Stimulated activated naive CD8-positive, alpha-beta T cell treated with anti-CD3 and anti-CD28 coated beads, Interleukin-15, amount 100 ng/mL, for 72 hours (primary cell): ENCODE measurements around the gene CDH11.

Experiments used
- ATAC-seq: fragments of 150-1000 bp; cut with Tn5 transposase; 2 replicates; pipeline ENCODE4 v1.10.0; 2021; ENCODE audit warnings: mild to moderate bottlenecking, moderate library complexity
- DNase-seq, 2 donors: peaks; one replicate each; pipeline ENCODE4 v3.0.0; 2021 to 2022
- H3K27ac Mint-ChIP-seq, 2 donors: one replicate each; pipeline ENCODE4 v1.8.0; 2022; ENCODE audit warnings: mild to moderate bottlenecking in 2 of 2, mixed read lengths in 2 of 2, moderate library complexity in 2 of 2
- H3K27me3 Mint-ChIP-seq: one replicate; pipeline ENCODE4 v1.8.0; 2022; ENCODE audit warnings: mixed read lengths
- H3K4me1 Mint-ChIP-seq: one replicate; pipeline ENCODE4 v1.8.0; 2022; ENCODE audit warnings: mild to moderate bottlenecking, mixed read lengths
- H3K4me3 Mint-ChIP-seq, 2 donors: one replicate each; pipeline ENCODE4 v1.8.0; 2022; ENCODE audit warnings: mild to moderate bottlenecking in 2 of 2, mixed read lengths in 2 of 2, moderate library complexity in 1 of 2
- H3K9me3 Mint-ChIP-seq, 2 donors: one replicate each; pipeline ENCODE4 v1.8.0; 2022; ENCODE audit warnings: mixed read lengths in 2 of 2

Gene CDH11

DNA sequence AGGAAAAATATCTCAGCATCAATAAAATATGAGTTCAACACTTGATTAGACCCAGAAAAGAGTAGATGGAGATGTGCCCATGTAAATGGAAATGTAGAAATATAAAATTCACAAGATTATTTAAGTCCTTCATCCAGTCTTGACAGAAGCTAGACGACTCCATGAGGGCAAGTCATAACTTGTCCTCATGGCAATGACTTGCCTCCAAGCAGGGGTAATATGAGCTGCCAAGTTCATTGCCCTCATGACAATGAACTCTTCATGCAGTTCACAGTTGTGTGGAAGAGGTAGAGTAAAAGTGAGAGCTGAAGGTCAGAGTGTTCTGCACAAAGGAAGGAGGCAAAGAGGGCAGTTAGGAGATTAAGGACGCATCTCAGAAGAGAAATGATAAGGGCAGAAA, 22.3 kb downstream of the CDH11 start:
- ATAC-seq (no peak), DNase-seq (no peak)
- H3K9me3 Mint-ChIP-seq: peaks cover 0 to 7% of the 10 kb centered on the region in 2 donors
- no peaks in the 10 kb centered on the region for H3K27me3 Mint-ChIP-seq
- no peaks in the 10 kb centered on the region for H3K4me1 Mint-ChIP-seq
- H3K4me3 Mint-ChIP-seq: no peak overlapping the region
- H3K27ac Mint-ChIP-seq: peak overlapping the region in 1 of 2 donors; percentile 17

DNA sequence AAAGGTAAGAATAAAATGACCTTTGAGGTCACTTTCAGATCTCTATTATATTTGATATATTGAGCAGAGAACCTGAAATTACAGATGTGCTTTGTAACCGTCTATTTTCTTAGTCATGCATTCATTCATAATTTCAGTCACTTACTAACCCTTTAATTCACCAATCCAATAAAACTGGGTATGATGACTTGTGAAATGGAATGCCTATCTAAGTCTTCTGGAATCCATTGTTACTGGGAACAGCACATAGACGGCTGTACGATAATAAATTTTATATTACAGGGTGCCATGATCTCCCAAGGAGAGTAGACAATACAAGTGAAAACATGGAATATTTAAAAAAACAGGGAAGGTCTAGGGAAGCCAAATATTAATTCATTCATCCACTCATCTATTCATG, 22.9 kb downstream of the CDH11 start:
- no peak overlapping the region for H3K4me3 Mint-ChIP-seq
- DNase-seq (no peak), ATAC-seq (no peak)
- no peak overlapping the region for H3K27ac Mint-ChIP-seq
- H3K27me3 Mint-ChIP-seq: no peaks in the 10 kb centered on the region
- H3K4me1 Mint-ChIP-seq: no peaks in the 10 kb centered on the region
- peaks cover 0 to 7% of the 10 kb centered on the region in 2 donors for H3K9me3 Mint-ChIP-seq

DNA sequence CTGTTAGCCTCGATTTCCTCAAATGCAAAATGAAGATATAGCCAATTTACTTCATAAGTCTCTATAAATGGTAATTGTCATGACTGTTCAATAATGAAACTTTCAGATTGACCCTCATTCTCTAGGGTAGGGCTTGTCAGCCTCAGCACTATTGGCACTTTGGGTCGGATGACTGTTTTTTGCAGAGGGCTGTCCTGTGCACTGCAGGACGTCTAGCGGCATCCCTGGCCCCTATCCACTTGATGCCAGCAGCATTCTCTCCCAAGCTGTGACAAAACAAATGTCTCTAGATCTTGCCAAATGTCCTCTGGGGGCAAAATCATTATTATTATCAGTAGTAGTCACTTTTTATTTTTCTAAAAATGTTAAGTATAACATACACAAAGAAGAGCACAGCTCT, 24.6 kb downstream of the CDH11 start:
- no peak overlapping the region for H3K27ac Mint-ChIP-seq
- H3K4me3 Mint-ChIP-seq: no peak overlapping the region
- H3K9me3 Mint-ChIP-seq: peaks cover 0 to 7% of the 10 kb centered on the region in 2 donors
- DNase-seq (no peak), ATAC-seq (no peak)
- no peaks in the 10 kb centered on the region for H3K4me1 Mint-ChIP-seq
- H3K27me3 Mint-ChIP-seq: no peaks in the 10 kb centered on the region

DNA sequence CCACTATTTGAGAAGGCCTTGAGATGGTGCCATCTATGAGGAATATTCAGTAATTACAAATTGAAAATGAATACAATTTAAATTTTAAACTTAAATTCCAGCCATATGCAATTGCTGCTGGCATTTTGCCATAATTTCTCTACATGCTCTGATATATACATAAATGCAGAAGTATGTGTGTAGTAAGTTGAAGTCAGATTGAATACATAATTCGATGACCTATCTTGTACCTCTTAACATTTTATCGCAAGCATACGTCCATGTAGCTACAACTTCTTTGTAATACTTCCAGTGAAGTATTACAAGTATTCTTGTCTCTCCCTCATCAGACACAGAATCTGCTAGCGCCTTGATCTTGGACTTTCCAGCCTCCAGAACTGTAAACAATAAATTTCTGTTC, 26.0 kb downstream of the CDH11 start:
- peaks cover 0 to 7% of the 10 kb centered on the region in 2 donors for H3K9me3 Mint-ChIP-seq
- H3K4me1 Mint-ChIP-seq: no peaks in the 10 kb centered on the region
- DNase-seq (no peak), ATAC-seq (no peak)
- no peaks in the 10 kb centered on the region for H3K27me3 Mint-ChIP-seq
- no peak overlapping the region for H3K4me3 Mint-ChIP-seq
- no peak overlapping the region for H3K27ac Mint-ChIP-seq

DNA sequence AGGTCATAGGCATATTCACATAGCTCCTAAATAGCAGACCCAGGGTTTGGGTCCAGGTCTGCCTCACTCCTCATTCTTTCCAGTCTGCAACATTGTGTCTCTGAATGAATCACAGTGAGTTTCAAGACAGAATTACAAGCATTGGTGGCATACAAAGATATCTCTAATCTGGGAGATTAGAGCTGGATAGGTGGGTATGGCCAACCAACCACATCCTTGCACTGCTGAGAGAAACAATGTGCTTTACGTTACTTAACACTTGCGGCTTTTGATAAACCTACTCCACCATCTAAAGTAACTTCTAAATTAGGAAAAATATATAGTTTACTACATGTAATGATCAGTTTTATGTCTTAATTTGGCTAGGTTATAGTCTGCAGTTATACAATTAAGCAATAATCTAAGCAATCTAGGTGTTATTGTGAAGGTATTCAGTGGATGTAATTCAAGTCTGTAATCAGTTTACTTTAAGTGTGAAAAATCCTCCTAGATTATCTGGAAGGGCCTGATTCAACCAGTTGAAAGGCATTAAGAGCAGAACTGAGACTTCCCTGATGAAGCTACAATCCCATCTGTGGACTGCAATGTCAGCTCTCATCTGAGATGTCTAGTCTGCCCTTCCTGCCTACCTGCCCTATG, 26.7 kb downstream of the CDH11 start:
- no peaks in the 10 kb centered on the region for H3K27me3 Mint-ChIP-seq
- H3K27ac Mint-ChIP-seq: no peak overlapping the region
- ATAC-seq (no peak), DNase-seq (no peak)
- no peak overlapping the region for H3K4me3 Mint-ChIP-seq
- peaks cover 0 to 7% of the 10 kb centered on the region in 2 donors for H3K9me3 Mint-ChIP-seq
- H3K4me1 Mint-ChIP-seq: no peaks in the 10 kb centered on the region

DNA sequence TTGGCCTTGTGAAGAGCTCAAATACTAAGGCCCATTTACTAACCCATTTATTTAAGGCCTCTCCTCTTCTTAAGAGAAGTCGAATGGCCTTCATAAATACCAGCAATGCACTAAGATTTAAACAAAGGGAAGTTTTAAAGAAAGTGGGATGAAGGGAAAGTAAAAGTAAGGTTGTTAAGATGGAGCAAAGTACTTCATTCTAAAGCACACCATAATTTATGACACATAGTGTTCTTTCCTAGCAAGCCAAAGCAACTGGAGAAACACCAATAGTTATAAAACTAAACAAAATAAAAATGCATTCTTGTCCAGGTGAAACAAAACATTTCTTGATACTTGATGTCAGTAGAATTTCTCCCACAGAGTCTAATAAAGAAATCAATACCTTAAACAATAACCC, 27.9 kb downstream of the CDH11 start:
- no peak overlapping the region for H3K27ac Mint-ChIP-seq
- no peaks in the 10 kb centered on the region for H3K9me3 Mint-ChIP-seq
- H3K27me3 Mint-ChIP-seq: no peaks in the 10 kb centered on the region
- no peaks in the 10 kb centered on the region for H3K4me1 Mint-ChIP-seq
- no peak overlapping the region for H3K4me3 Mint-ChIP-seq
- DNase-seq: no peak
- no peak for ATAC-seq

DNA sequence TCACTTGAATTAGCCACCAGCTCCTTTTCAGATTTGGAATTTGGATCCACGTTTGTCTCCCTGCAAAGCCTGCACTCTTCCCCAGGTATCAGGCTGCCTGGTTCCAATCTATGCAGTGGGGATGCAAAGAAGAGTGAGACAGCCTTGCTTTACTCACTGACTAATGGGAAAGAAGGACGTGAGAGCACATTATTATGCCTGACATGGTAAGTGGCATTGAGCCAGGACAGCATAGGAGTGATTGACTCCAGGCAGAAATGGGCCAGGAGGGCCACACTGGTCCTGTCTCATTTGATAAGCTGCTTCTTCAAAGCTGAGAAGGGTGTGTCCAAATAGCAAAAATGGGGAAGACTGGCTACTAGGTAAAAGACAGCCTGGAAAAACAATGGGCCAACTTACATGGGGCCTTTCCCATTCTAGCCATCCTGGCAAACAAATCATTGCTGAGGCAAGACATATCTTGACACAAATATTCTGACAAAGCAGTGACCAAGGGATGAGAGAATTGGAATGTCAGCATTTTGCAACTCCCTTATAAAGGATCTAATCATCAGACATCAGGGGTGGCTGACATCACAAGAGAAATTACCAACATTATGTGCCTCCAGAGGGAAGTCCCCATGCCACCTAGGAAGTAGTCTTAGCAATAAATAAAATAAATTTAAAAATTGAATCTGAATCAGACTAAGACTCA, 38.6 kb downstream of the CDH11 start:
- Mint-ChIP-seq H3K27ac (no peak overlapping the region), H3K4me3 (no peak overlapping the region), H3K4me1 (no peaks in the 10 kb centered on the region), H3K27me3 (no peaks in the 10 kb centered on the region), H3K9me3 (no peaks in the 10 kb centered on the region)
- DNase-seq (no peak), ATAC-seq (no peak)

DNA sequence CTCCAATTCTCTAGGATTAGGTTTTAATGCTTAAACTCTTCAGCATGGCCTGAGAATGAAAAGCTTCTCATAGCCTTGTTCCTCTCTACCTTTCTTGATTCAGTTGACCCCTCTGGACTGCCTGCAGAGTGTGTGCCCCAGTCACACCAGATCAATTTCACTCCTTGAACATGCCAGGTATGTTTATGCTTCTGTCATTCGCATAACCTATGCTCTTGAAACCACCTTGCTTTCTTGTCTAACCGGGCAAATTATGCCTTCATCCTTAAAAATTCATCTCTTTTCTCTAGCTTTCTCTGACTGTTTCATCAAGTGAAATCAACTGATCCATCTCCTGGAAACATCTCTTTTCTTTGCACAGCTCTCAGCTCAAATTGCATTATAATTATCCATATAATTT, 42.3 kb downstream of the CDH11 start:
- Mint-ChIP-seq H3K4me3 (no peak overlapping the region), H3K27ac (no peak overlapping the region), H3K9me3 (peaks cover 1 to 13% of the 10 kb centered on the region in 2 donors), H3K4me1 (no peaks in the 10 kb centered on the region), H3K27me3 (no peaks in the 10 kb centered on the region)
- ATAC-seq (no peak), DNase-seq (no peak)

DNA sequence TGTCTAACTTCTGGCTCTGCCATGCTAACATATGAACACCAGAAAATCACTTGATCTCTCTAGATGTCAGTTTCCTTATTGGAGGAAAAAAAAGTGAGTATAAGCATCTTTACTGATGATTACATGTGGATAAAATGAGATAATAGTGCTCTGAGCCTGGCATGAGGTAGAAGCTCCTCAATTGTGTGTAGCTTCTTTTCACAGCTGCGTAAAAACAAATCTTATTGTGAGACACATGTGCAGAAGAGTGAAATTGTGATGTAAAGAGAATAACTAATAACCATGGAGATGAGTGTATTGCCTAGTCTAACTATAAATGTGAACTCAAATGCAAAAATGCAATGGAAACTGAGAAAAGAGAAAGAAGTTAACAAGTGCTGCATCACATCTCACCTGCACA, 44.7 kb downstream of the CDH11 start:
- H3K27me3 Mint-ChIP-seq: no peaks in the 10 kb centered on the region
- H3K4me1 Mint-ChIP-seq: no peaks in the 10 kb centered on the region
- no peak overlapping the region for H3K27ac Mint-ChIP-seq
- H3K9me3 Mint-ChIP-seq: peaks cover 5 to 13% of the 10 kb centered on the region in 2 donors
- no peak overlapping the region for H3K4me3 Mint-ChIP-seq
- DNase-seq (no peak), ATAC-seq (no peak)

DNA sequence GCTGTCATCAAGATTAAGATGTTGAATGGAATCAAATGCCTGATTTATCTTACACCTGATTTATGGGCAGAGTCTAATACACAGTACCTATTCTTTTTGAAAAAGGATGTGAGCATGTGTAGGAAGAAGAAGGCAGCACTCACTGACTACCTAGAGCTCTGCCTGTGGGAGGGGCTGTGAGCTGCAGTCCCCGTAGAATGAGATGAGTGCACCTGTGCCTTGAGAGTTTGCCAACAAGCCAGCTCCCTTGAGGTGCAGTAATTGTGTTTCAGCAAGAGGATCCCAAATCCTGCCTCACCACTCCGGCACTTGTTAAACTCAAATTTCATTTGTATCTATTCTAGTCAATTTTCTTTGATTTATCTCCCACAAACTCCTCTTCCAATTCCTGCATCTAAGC, 46.0 kb downstream of the CDH11 start:
- Mint-ChIP-seq H3K27ac (no peak overlapping the region), H3K4me1 (no peaks in the 10 kb centered on the region), H3K4me3 (no peak overlapping the region), H3K27me3 (no peaks in the 10 kb centered on the region), H3K9me3 (peaks cover 9 to 23% of the 10 kb centered on the region in 2 donors)
- DNase-seq: no peak
- ATAC-seq: no peak

DNA sequence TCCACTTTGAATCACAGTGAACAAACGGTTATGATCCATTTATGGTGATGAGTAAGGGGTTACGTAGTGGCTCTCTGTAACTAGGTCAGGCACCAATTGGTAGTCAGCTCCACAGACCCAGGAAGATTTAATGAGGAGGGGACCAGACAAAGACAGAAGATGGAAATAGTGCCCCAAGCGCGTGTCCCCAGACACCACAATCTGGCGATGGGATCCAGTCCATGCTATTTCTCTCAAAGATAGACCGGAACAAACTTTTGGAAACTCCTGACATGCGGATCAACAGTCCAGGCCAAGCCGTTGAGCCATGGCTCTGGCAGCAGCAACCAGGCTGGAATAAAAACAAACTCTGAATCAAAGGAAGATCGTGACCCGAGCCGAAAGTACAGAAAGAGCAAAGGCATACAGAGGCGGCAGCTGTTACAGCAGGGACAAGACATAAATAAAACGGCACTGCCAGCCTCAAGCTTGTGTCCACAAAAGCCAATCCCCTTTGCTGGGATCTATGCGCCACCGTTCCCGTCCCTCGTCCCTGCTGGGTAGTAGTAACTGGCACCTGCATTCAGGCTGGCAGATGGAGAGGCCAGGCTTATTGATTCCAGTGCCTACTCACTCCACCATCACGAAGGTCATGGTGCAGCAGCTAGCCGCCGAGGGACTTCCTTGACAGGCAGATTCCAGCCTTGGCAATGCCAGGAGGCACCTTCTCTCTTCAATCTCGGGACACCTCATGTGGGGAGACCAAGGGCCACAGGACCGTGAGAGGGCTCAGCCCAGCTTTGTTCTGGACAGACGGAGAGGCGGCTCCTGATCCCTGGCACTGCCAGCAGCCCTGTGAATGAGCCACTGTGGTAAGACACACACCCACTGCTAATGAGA, 50.2 kb downstream of the CDH11 start:
- peaks cover 15 to 30% of the 10 kb centered on the region in 2 donors for H3K9me3 Mint-ChIP-seq
- no peaks in the 10 kb centered on the region for H3K27me3 Mint-ChIP-seq
- no peak overlapping the region for H3K27ac Mint-ChIP-seq
- DNase-seq: no peak
- H3K4me1 Mint-ChIP-seq: no peaks in the 10 kb centered on the region
- no peak overlapping the region for H3K4me3 Mint-ChIP-seq
- ATAC-seq: no peak

DNA sequence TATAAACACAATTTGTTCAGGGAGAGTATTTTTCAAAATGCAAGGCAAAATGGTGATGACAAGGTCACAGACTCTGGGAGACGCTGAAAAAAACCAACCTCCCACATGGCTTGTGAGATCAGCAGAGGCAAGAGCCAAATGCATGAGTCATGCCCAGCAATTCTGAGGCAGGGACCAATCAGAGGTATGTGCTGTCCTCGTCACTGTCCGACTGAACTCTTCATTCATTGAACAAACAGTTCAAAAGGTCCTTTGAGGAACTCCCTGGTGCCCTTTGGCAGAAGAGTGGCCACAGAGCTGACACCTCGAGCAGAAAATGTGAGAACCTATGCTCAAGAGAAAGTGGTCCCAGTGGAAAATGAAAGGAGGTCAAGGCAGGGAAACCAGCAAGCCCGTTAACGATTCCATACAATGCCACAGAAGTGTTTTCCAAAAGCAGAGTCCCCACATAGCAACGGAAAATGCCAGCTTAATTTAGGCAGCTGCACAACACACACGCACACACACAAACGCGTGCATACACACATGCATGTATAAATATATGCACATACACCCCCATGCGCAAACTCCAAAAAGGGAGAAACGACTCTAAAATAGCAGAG, 50.9 kb downstream of the CDH11 start:
- peaks cover 17 to 29% of the 10 kb centered on the region in 2 donors for H3K9me3 Mint-ChIP-seq
- no peaks in the 10 kb centered on the region for H3K27me3 Mint-ChIP-seq
- no peak for DNase-seq
- no peak overlapping the region for H3K27ac Mint-ChIP-seq
- H3K4me1 Mint-ChIP-seq: no peaks in the 10 kb centered on the region
- H3K4me3 Mint-ChIP-seq: no peak overlapping the region
- no peak for ATAC-seq

DNA sequence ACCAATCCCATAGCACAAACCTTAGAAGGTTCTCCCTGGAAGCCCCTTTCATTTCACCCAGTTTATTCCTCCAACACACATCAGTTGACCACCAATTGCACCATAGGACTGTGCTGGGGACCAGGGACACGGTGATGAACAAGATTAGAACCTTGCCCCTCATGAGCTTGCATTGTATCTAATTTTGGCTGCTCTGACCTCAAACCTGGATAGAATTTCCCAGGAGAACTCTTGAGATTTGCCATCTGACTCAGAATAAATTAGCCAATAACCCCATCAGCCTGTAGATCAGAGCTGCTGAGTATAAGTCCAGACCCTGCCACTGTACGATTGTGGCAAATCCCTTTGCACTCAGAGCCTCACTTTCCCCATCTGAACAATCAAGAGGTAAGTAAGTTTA, 52.1 kb downstream of the CDH11 start:
- DNase-seq (no peak), ATAC-seq (no peak)
- no peaks in the 10 kb centered on the region for H3K4me1 Mint-ChIP-seq
- no peak overlapping the region for H3K4me3 Mint-ChIP-seq
- no peaks in the 10 kb centered on the region for H3K27me3 Mint-ChIP-seq
- peaks cover 17 to 28% of the 10 kb centered on the region in 2 donors for H3K9me3 Mint-ChIP-seq
- H3K27ac Mint-ChIP-seq: no peak overlapping the region

DNA sequence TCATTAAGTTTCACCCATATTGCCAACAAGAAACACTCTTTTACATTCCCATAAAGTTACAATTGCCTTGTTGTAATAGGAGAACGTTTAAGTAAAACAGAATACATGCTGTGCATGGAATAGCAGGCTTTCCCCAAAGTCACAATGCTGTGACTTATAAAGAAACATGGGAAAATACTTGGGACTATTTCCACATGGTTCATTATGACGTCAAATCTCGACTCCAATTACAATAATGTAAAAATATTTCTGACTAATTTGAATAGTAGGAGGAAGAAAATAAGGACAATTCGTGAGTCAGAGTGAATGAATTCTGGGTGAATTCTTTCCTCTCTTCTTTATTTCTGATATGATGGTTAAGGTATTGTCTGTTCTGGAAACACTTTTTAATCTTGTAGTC, 52.8 kb downstream of the CDH11 start:
- Mint-ChIP-seq H3K27me3 (no peaks in the 10 kb centered on the region), H3K27ac (no peak overlapping the region), H3K9me3 (peaks cover 12 to 31% of the 10 kb centered on the region in 2 donors), H3K4me1 (no peaks in the 10 kb centered on the region), H3K4me3 (no peak overlapping the region)
- no peak for DNase-seq
- no peak for ATAC-seq

DNA sequence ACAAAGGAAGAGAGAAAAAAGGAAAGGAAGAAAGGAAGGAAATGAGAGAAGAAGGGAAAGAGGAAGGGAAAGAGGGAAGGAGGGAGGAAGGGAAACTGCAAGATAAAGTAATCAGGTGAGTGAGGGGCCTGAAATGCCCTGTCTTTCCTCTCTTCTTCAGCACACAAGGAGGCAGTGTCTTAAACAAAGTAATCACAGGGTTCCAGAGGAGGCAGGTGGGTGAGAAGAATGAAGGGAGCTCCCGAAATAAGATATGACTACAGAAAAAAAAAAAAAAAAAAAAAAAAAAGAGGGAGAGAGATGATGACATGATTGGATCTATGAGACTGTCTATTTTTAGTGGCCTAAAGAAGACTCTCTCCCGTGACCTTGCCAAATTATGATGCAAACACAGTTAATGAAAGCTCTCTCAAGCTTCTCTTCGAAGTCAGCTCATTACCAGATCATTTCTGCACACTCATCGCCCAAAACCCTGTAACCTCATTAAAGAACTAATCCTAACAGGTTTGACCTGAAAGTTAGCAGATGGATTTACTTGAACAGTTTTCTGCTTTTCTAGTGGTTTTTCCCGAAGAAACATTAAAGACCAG, 53.6 kb downstream of the CDH11 start:
- ATAC-seq (no peak), DNase-seq (no peak)
- Mint-ChIP-seq H3K4me1 (no peaks in the 10 kb centered on the region), H3K27me3 (no peaks in the 10 kb centered on the region), H3K9me3 (peaks cover 12 to 31% of the 10 kb centered on the region in 2 donors), H3K4me3 (no peak overlapping the region), H3K27ac (no peak overlapping the region)
